HG03097 (cell line): ENCODE measurements around the gene MNX1.

Experiments used
- ATAC-seq: cut with Tn5 transposase; IDR thresholded peaks from one replicate; pipeline ENCODE4 v1.9.1; 2021; ENCODE audit not compliant: unreplicated experiment, low FRiP score

MNX1 gene

GRCh38 chr7:157017149-157017548, 6.7 kb upstream of the MNX1 start:
- no peak for ATAC-seq

DNA sequence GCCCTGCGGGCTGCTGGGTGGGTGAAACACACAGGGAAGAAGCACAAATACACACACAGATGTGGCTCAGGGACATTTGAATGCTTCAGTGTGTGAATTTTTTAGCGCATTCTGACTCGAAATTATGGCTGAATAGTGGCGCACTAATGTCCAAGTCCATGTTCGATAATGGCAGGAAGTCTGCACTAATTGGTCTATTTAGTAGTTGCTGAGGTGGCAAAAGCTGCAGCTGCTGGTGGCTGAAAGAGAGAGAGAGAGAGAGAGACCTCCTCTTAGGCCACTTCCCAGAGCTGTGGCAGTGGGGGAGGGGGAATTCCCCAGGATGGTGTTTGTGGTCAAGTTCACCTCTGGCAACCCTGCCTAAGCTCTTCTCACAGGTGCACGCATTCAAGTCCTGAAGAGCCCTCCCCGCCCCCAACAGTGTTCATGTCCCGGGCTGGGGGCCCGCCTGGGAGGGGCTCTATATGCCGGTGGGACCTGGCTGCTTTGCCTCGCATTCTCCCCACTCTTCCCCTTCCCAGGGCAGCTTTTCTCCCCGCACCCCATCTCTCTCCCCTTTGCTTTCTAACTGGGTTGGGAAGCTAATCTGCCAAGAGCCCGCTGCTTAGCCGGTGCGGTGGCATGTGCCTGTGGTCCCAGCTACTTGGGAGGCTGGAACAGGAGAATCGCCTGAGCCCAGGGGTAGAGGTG, 6.0 kb upstream of the MNX1 start:
- peak; percentile 43 for ATAC-seq

GRCh38 chr7:157016024-157016351, 5.5 kb upstream of the MNX1 start:
- ATAC-seq = peak; percentile 9

DNA sequence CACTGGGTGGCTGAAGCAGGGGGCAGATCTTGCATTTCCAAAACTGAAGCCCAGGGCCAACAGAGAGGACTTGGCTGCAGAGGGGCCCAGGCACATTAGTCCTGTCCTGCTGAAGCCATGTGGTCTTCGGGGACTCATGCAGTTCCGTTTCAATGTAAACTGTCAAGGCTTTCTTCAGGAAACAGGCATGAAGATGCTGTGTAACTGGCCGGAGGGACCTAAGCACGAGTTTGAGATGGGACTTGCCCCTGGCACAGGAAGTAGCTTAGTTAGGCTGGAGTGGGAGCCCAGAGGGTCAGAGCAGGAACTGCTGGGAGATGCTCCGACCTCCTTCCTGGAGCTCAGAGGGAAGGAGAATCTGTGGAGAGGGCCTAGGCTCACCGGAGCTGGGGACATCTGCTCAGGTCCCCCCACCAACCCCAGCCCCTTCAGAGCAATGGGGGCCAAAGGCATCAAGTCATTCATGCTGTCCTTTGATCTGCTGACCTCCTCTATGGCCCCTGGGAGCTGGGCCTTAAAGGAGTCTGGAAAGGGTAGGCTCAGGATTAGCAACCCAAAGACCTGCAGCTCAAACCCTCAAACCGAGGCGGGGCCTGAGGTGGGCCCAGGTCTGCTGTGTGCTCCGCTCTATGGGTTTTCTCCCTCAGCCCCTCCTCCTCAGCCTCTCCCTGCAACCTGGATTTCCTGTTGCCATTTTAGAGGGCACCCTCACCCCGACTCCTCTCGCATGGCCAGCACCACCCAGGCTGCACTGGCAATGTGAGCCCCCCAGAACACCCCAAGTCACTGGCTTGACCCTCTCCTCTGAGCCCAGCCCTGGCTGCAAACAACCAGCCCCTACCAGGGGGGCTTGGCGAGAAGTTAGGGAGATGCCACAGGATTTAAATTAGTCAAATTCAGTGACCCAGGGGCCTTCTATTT, 4.4 kb upstream of the MNX1 start:
- ATAC-seq = no peak

GRCh38 chr7:157013602-157014549, 3.4 kb upstream of the MNX1 start:
- ATAC-seq = no peak

DNA sequence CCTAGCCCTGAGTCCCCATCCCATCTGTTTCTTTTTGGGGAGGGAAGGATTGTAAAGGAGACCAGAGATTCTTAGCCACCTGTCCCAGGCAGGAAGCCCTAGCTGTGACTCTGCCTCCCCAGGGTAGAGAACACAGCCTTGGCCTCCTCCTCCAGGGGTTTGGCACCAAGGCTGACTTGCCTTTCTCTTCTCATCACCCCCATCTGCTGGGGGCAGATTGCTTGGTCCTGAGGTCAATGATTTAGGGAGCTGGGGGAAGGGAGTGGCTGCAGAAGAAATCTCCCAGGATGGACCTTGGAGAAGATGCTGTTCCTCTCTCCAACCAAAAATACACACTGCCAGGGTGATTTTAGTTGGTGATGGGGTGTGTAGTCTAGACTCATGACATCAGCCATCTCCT, 2.6 kb upstream of the MNX1 start:
- ATAC-seq = no peak

- no peak for ATAC-seq
Measured at GRCh38 chr7:157012113-157012547, 1.7 kb upstream of the MNX1 start.

DNA sequence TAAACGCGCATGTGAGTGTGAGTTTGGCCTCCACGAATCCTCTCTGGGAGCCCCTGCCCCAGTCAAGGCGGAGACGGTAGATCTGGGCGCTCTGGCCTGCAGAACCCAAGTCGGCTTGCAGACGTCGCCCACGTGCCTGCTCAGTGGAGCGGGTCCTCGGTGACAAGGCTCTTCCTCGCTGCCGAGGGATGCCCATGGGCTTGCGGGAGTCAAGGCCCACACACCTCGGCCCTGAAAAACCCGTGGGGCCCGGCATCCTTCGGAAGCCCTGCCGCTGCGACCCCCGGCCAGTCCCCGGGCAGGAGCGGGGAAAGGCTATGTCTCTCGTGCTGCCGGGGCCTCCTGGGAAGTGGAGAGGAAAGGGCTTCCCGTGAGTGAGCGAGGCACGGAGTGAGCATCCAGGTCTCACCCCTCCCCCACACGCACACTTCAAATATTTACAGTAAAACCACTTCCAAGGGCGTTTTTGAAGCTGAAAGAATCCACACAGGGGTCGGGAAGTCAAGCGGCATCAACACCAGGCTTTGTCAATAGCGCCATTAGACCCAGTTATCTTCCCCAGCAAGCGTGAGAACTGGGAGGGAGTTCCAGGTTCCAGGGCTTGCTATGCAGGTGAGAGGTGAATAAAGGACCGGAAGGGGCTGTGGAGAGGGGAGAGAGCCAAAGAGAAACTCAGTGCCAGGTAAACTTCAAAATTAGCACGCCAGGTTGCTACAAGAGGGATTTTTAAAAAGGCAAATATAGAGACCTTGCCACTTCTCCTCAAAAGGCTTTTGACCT, 1.1 kb upstream of the MNX1 start:
- ATAC-seq = no peak

DNA sequence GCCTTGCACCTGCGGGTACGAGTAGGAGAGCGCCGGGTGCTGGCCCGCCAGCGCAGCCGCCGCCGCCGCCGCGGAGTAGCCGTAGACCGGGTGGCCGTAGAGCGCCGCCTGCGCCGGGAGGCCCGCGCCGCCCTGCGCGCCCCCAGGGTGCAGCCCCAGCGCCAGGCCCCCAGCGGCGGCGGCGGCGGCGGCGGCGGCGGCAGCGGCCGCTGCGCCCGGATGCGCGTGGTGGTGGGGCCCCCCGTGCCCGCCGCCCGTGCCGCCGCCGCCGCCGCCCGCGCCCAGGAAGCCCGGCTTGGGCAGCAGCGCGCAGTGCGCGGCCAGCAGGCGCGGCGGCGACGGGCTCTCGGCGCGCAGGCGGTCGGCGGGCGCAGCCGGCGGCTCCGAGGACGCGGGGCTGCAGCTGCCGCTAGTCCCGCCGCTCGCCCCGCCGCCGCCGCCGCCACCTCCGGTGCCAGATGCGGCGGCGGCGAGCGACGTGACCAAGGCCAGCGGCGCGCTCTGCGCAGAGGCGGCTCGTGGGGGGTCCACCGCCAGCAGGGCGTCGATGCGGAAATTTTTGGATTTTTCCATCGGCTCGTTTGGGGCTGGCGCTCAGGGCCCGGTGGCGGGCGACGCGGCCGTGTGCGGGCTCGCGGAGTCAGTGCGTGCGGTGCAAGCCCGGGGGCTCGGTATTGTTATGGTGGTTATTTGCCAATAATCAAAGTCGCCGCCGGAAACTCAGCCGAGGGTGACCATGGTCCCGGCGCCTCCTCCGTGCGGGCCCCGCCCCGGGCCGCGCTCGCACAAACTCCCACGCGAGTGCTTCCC, 480 bp downstream of the MNX1 start:
- no peak for ATAC-seq

GRCh38 chr7:157009170-157009777, 1.2 kb downstream of the MNX1 start:
- ATAC-seq = no peak

GRCh38 chr7:157008206-157009169, 2.0 kb downstream of the MNX1 start:
- no peak for ATAC-seq

DNA sequence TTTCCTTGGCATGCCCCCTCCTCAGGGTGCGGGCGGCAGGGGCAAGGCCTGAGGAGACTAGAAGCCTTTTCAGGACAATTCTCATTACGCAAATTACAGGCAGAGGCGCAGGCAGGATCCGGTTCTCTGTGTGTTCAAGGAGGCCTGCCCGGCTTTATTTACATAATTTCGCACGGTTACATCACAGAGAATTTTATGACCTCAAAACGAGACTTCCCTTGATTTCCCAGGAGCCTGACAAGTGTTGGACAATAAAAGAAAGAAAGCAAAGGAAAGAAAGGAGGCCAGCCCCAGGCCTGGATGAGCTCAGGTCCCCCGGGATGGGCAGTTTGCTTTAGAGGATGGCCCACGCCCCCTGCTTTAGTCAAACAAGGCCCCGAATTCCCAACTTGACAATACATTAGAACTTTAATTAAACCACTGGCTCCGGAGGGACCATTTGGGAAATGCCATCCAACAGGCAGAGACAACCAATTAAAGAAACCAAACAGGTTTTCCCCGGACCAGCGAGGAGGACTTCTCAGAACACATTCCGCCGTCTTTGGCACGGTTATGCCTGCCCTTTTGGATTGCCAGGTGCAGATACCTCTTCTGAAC, 2.9 kb downstream of the MNX1 start:
- no peak for ATAC-seq

- no peak for ATAC-seq
Measured at GRCh38 chr7:157006829-157007469, 3.5 kb downstream of the MNX1 start.

DNA sequence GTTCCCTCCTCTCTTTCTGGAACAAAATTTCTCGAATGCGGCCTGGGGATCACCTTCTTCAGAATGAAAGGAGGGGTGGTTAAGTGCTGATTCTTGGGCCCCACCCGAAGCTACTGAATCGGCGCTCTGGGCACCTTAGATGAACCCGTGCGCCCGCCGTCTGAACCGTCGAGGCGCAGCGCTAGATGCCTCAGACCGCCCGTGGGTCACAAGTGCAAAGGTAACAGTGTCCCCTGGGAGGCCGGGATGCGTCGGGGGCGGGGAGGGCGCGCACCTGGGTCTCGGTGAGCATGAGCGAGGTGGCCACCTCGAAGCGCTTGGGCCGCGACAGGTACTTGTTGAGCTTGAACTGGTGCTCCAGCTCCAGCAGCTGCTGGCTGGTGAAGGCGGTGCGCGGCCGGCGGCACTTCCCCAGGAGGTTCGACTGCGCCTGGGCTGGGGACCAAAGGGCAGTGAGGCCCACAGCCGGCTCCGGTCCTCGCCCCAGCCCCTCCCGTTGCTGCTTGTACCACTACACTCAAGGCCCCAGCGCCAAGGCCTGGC, 4.2 kb downstream of the MNX1 start:
- no peak for ATAC-seq

GRCh38 chr7:157005456-157006204, 4.8 kb downstream of the MNX1 start:
- ATAC-seq = no peak
